GM23338 (cell line): ENCODE results near the gene SLIT2. TPM values are rescaled to one million over a fixed set of nuclear protein-coding genes. Genes with fewer than 3 reads are reported as not detected.

Experiments
- ATAC-seq: fragments of 200-7000 bp; cut with Tn5 transposase; 3 replicates; pipeline ENCODE4 v1.9.1; 2020
- DNase-seq: peaks from one replicate; pipeline ENCODE4 v3.0.0-alpha.2; 2015; ENCODE audit warnings: low spot score
- H2AFZ ChIP-seq: fragments of 200-600 bp; sonication (generic); 2 replicates; pipeline ENCODE4 v1.8.0; 2016; ENCODE audit warnings: antibody characterized with exemption, mild to moderate bottlenecking, moderate library complexity
- H3F3A ChIP-seq: fragments of 200-600 bp; sonication (generic); replicated peaks from 2 replicates; pipeline ENCODE4 v1.8.0; 2017; ENCODE audit warnings: antibody characterized with exemption, mixed run types, low read depth
- H3K27ac ChIP-seq: fragments of 200-600 bp; sonication (generic); 2 replicates; pipeline ENCODE4 v1.6.1; 2016; ENCODE audit warnings: low read depth
- H3K27me3 ChIP-seq: fragments of 200-600 bp; sonication (generic); 2 replicates; pipeline ENCODE4 v1.8.0; 2016; ENCODE audit warnings: mild to moderate bottlenecking, mixed run types, moderate library complexity; ENCODE audit not compliant: insufficient read depth
- H3K36me3 ChIP-seq: fragments of 200-600 bp; sonication (generic); 2 replicates; pipeline ENCODE4 v1.8.0; 2016; ENCODE audit warnings: mild to moderate bottlenecking; ENCODE audit not compliant: insufficient read depth
- H3K4me1 ChIP-seq: fragments of 200-600 bp; sonication (generic); 2 replicates; pipeline ENCODE4 v1.8.0; 2016; ENCODE audit warnings: mild to moderate bottlenecking, moderate library complexity; ENCODE audit not compliant: insufficient read depth
- H3K4me2 ChIP-seq: fragments of 200-600 bp; sonication (generic); 2 replicates; pipeline ENCODE4 v1.7.1; 2017; ENCODE audit warnings: mixed run types
- H3K4me3 ChIP-seq: fragments of 200-600 bp; sonication (generic); 2 replicates; pipeline ENCODE4 v1.6.1; 2016; ENCODE audit warnings: mixed run types
- H3K79me2 ChIP-seq: fragments of 200-600 bp; sonication (generic); replicated peaks from 2 replicates; pipeline ENCODE4 v1.8.0; 2017; ENCODE audit warnings: mild to moderate bottlenecking; ENCODE audit not compliant: insufficient read depth
- H3K9me2 ChIP-seq: fragments of 200-600 bp; sonication (generic); 2 replicates; pipeline ENCODE4 v1.8.0; 2017; ENCODE audit not compliant: insufficient read depth
- H4K20me1 ChIP-seq: fragments of 200-600 bp; sonication (generic); replicated peaks from 2 replicates; pipeline ENCODE4 v1.8.0; 2017; ENCODE audit warnings: mild to moderate bottlenecking; ENCODE audit not compliant: insufficient read depth
- H3K27ac Mint-ChIP-seq: 2 replicates; pipeline ENCODE4 v1.8.0; 2020; ENCODE audit warnings: inconsistent platforms, mild to moderate bottlenecking, moderate library complexity, mixed read lengths
- H3K27me3 Mint-ChIP-seq: 3 replicates; pipeline ENCODE4 v1.8.0; 2022; ENCODE audit warnings: low read depth, mild to moderate bottlenecking, moderate library complexity, mixed read lengths, inconsistent platforms; ENCODE audit not compliant: insufficient read depth, poor library complexity
- H3K36me3 Mint-ChIP-seq: 3 replicates; pipeline ENCODE4 v1.8.0; 2021; ENCODE audit warnings: low read depth, mild to moderate bottlenecking, inconsistent platforms, moderate library complexity, mixed read lengths
- H3K4me1 Mint-ChIP-seq: 3 replicates; pipeline ENCODE4 v1.8.0; 2020; ENCODE audit warnings: mild to moderate bottlenecking, inconsistent platforms, mixed read lengths
- H3K4me3 Mint-ChIP-seq: 3 replicates; pipeline ENCODE4 v1.8.0; 2021; ENCODE audit warnings: moderate library complexity, mild to moderate bottlenecking, inconsistent platforms, mixed read lengths
- H3K9me3 Mint-ChIP-seq: 3 replicates; pipeline ENCODE4 v1.8.0; 2020; ENCODE audit warnings: moderate library complexity, mild to moderate bottlenecking, inconsistent platforms, mixed read lengths
- CREB1 ChIP-seq: fragments of 250-450 bp; sonication (Bioruptor Pico); IDR thresholded peaks from 2 replicates; pipeline ENCODE4 v1.5.0; 2020; ENCODE audit warnings: low read depth, mild to moderate bottlenecking, moderate library complexity
- CTCF ChIP-seq, 2 experiments: fragments of 200-600 bp in 1 of 2; sonication (generic) in 1 of 2; conservative IDR thresholded peaks; 2 replicates each; pipeline versions ENCODE4 v1.5.1 to v1.6.1; 2016 to 2017; ENCODE audit warnings: antibody characterized with exemption in 2 of 2, low read depth in 2 of 2, mild to moderate bottlenecking in 2 of 2, moderate library complexity in 1 of 2
- ETS1 ChIP-seq: IDR thresholded peaks from 2 replicates; pipeline ENCODE4 v1.6.1; 2016; ENCODE audit warnings: antibody characterized with exemption
- EZH2 ChIP-seq: fragments of 200-600 bp; sonication (generic); IDR thresholded peaks from one replicate; pipeline ENCODE4 v1.8.0; 2017; ENCODE audit warnings: antibody characterized with exemption, mild to moderate bottlenecking, low read depth; ENCODE audit not compliant: unreplicated experiment
- EZH2phosphoT487 ChIP-seq: fragments of 200-600 bp; sonication (generic); IDR thresholded peaks from one replicate; pipeline ENCODE4 v1.8.1; 2018; ENCODE audit warnings: antibody characterized with exemption; ENCODE audit not compliant: unreplicated experiment
- JUNB ChIP-seq: IDR thresholded peaks from one replicate; pipeline ENCODE4 v1.6.1; 2016; ENCODE audit warnings: antibody characterized with exemption; ENCODE audit not compliant: unreplicated experiment
- NANOG ChIP-seq: IDR thresholded peaks from 2 replicates; pipeline ENCODE4 v1.6.1; 2016; ENCODE audit warnings: antibody characterized with exemption, borderline replicate concordance
- POLR2AphosphoS5 ChIP-seq: IDR thresholded peaks from 2 replicates; pipeline ENCODE4 v1.6.1; 2016; ENCODE audit warnings: antibody characterized with exemption, low read depth
- STAT1 ChIP-seq: IDR thresholded peaks from one replicate; pipeline ENCODE4 v1.6.1; 2016; ENCODE audit warnings: antibody characterized with exemption; ENCODE audit not compliant: unreplicated experiment
- ZNF114 ChIP-seq: fragments of 250-450 bp; sonication (Bioruptor Pico); IDR thresholded peaks from 2 replicates; pipeline ENCODE4 v1.5.0; 2020; ENCODE audit warnings: mild to moderate bottlenecking, moderate library complexity
- ZNF331 ChIP-seq: fragments of 250-450 bp; sonication (Bioruptor Pico); IDR thresholded peaks from 2 replicates; pipeline ENCODE4 v1.5.0; 2020; ENCODE audit warnings: low read depth, mild to moderate bottlenecking, moderate library complexity
- ZNF462 ChIP-seq: fragments of 250-450 bp; sonication (Bioruptor Pico); IDR thresholded peaks from 2 replicates; pipeline ENCODE4 v1.5.0; 2020; ENCODE audit warnings: mild to moderate bottlenecking, moderate library complexity
- polyA plus RNA-seq: library from polyadenylated mRNA; unstranded; fragments of >200 nt; fragmentation: Nextera tagmentation; extraction: Ambion mirVana; gene quantifications from 2 replicates; pipeline ENCODE4 v1.2.1, GENCODE V29; 2016
- total RNA-seq: library from RNA; depleted of rRNA; stranded (reverse); fragments of >200 nt; shearing (Covaris generic); gene quantifications from 2 replicates; pipeline ENCODE4 v1.2.3, GENCODE V29; 2014

SLIT2 gene
- total and polyA plus RNA-seq, 2 experiments from 2014 or later, result 5.2 to 5.6 TPM

- no peak for TF ChIP-seq CTCF (conservative IDR thresholded peaks at IDR 0.05; ENCODE audit: low read depth in 2 of 2)
These were observed 45.6 kb downstream of the SLIT2 start (continued) for GRCh38 chr4:20297261-20297660.

- Histone ChIP-seq H3K27ac (no peak overlapping the region), H3K4me2 (no peak overlapping the region), H3K27me3 (no peaks in the 10 kb centered on the region), H3K9me2 (no peaks in the 10 kb centered on the region), H4K20me1 (no peaks in the 10 kb centered on the region), H2AFZ (no peak overlapping the region), H3K36me3 (no peaks in the 10 kb centered on the region), H3K4me3 (no peak overlapping the region), H3K79me2 (no peaks in the 10 kb centered on the region), H3F3A (no peaks in the 10 kb centered on the region), H3K4me1 (no peaks in the 10 kb centered on the region)
- no peak for TF ChIP-seq STAT1
- TF ChIP-seq ZNF331 (CRISPR knock-in tag), result no peak
- no peak for TF ChIP-seq NANOG
- H3K9me3 Mint-ChIP-seq, result no peaks in the 10 kb centered on the region
- DNase-seq (no peak), ATAC-seq (no peak)
- H3K4me1 Mint-ChIP-seq, result peaks cover 10% of the 10 kb centered on the region
- no peak overlapping the region for H3K4me3 Mint-ChIP-seq
- H3K27ac Mint-ChIP-seq, result no peak overlapping the region
- H3K36me3 Mint-ChIP-seq, result no peaks in the 10 kb centered on the region
- no peaks in the 10 kb centered on the region for H3K27me3 Mint-ChIP-seq
These were observed 46.1 kb downstream of the SLIT2 start for GRCh38 chr4:20297783-20298182.

- no peaks in the 10 kb centered on the region for H3K36me3 Mint-ChIP-seq
- H3K27ac Mint-ChIP-seq, result no peak overlapping the region
- H3K79me2 ChIP-seq, result no peaks in the 10 kb centered on the region
- H3K27ac ChIP-seq, result 0 out of 2 replicates have a peak overlapping the region, but pooled peaks have one; percentile 15
- no peaks in the 10 kb centered on the region for H3K27me3 ChIP-seq
- no peaks in the 10 kb centered on the region for H3K36me3 ChIP-seq
- ATAC-seq, result no peak
- H3K9me2 ChIP-seq, result no peaks in the 10 kb centered on the region
- no peaks in the 10 kb centered on the region for H3K4me1 ChIP-seq
- no peak overlapping the region for H3K4me2 ChIP-seq
- no peaks in the 10 kb centered on the region for H4K20me1 ChIP-seq
- no peak for DNase-seq
- H3K27me3 Mint-ChIP-seq, result no peaks in the 10 kb centered on the region
- H3K4me1 Mint-ChIP-seq, result peaks cover 10% of the 10 kb centered on the region
- H3F3A ChIP-seq, result no peaks in the 10 kb centered on the region
- H3K4me3 ChIP-seq, result no peak overlapping the region
- no peak overlapping the region for H2AFZ ChIP-seq
- H3K4me3 Mint-ChIP-seq, result no peak overlapping the region
- no peaks in the 10 kb centered on the region for H3K9me3 Mint-ChIP-seq
- TF ChIP-seq ZNF462, result no peak
- no peak for TF ChIP-seq EZH2
- no peak for TF ChIP-seq ZNF331 (CRISPR knock-in tag)
- no peak for TF ChIP-seq ETS1
- no peak for TF ChIP-seq JUNB
- TF ChIP-seq NANOG, result no peak
- no peak for TF ChIP-seq EZH2phosphoT487
- TF ChIP-seq ZNF114, result no peak
- no peak for TF ChIP-seq CREB1 (CRISPR knock-in tag)
- TF ChIP-seq POLR2AphosphoS5, result no peak
These were observed 46.8 kb downstream of the SLIT2 start for GRCh38 chr4:20298455-20298854.
